Type B pancreatic cell (in vitro differentiated cells): Measurements from ENCODE around the gene QPCT. TPM values are rescaled to one million over a fixed set of nuclear protein-coding genes. Genes with fewer than 3 reads are reported as not detected.

Experiments
- DNase-seq: peaks from one replicate; pipeline ENCODE4 v3.0.0; 2021; ENCODE audit warnings: mixed read lengths; ENCODE audit not compliant: unreplicated experiment; ENCODE audit errors: extremely low spot score
- H3K27ac Mint-ChIP-seq: 2 replicates; pipeline ENCODE4 v1.8.0; 2021; ENCODE audit warnings: mild to moderate bottlenecking, mixed read lengths
- H3K27me3 Mint-ChIP-seq: 2 replicates; pipeline ENCODE4 v1.8.0; 2021; ENCODE audit warnings: mixed read lengths
- H3K36me3 Mint-ChIP-seq: 2 replicates; pipeline ENCODE4 v1.8.0; 2021; ENCODE audit warnings: mixed read lengths
- H3K4me1 Mint-ChIP-seq: one replicate; pipeline ENCODE4 v1.8.0; 2021; ENCODE audit warnings: mixed read lengths; ENCODE audit not compliant: unreplicated experiment
- H3K4me3 Mint-ChIP-seq: 2 replicates; pipeline ENCODE4 v1.8.0; 2021; ENCODE audit warnings: mild to moderate bottlenecking, mixed read lengths
- H3K9me3 Mint-ChIP-seq: 2 replicates; pipeline ENCODE4 v1.8.0; 2021; ENCODE audit warnings: mixed read lengths
- total RNA-seq: library from RNA; stranded (reverse); gene quantifications from 2 replicates; pipeline ENCODE4 v1.2.1, GENCODE V29; 2021; ENCODE audit warnings: low replicate concordance
- TF ChIP-seq, protein P1 (sequence below): fragments of 200-600 bp; sonication (generic); conservative IDR thresholded peaks from 2 replicates; pipeline ENCODE4 v1.5.0; 2021; ENCODE audit warnings: antibody characterized with exemption, mild to moderate bottlenecking

QPCT gene
- total RNA-seq, 1 donor from 2014 or later = 0.72 TPM

DNA sequence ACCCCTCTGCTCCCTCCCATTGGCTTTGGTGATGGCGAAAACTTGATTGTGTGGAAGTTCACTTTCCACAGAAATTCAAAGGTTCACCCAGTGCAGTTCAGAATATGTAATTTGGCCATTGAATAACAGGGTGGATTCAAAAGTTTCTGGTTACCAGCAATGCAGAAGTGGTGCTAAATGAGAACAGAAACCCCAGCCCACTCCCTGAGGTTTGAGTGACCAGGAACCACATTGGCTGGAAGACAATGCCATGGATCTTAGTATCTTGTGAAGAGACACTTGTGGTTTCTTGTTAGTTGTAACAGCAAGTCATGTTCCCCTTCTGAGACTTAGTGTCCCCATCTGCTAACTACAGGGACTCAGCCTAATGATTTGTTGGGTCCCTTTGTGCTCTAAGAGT, 49.8 kb downstream of the QPCT start:
- peaks cover 7% of the 10 kb centered on the region for H3K4me1 Mint-ChIP-seq
- H3K36me3 Mint-ChIP-seq = no peaks in the 10 kb centered on the region
- DNase-seq = no peak
- no peaks in the 10 kb centered on the region for H3K9me3 Mint-ChIP-seq
- no peak overlapping the region for H3K4me3 Mint-ChIP-seq
- peaks cover 3% of the 10 kb centered on the region for H3K27me3 Mint-ChIP-seq
- H3K27ac Mint-ChIP-seq = no peak overlapping the region
- TF ChIP-seq, protein P1, sequence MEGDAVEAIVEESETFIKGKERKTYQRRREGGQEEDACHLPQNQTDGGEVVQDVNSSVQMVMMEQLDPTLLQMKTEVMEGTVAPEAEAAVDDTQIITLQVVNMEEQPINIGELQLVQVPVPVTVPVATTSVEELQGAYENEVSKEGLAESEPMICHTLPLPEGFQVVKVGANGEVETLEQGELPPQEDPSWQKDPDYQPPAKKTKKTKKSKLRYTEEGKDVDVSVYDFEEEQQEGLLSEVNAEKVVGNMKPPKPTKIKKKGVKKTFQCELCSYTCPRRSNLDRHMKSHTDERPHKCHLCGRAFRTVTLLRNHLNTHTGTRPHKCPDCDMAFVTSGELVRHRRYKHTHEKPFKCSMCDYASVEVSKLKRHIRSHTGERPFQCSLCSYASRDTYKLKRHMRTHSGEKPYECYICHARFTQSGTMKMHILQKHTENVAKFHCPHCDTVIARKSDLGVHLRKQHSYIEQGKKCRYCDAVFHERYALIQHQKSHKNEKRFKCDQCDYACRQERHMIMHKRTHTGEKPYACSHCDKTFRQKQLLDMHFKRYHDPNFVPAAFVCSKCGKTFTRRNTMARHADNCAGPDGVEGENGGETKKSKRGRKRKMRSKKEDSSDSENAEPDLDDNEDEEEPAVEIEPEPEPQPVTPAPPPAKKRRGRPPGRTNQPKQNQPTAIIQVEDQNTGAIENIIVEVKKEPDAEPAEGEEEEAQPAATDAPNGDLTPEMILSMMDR = no peak

DNA sequence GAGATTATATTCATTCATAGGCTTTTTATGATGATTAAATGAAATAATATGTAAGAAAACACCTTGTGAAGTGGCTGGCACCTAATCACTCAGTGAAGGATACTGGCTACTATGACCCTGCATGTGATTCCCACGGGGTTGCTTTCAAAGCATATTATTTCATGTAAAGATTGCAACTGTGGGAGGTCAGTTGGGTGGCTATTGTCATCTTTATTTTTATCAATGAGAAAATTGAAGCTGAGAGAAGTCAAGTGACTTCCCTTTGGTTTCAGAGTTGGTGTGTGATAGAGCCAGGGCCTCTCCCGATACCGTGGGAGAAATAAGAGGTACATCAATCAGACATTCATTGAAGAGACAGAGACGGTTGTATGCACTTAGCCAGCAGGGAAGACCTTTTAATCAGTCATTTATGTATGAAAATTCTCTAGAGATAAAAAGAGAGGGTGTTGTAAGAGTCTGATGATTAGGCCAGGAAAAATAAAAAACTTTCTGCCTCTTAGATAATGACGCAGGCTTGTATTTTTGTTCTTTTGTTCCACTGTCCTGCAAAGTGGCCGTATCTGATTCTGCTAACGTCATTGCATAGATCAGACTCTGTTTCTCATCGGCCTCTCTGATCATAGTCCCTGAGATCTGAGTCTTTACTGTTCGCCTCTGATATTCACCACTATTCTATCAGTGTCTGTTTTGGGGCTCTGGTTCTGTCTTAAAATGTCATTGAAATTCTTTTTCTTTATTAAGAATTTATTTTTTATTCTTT, 50.5 kb downstream of the QPCT start:
- no peak for DNase-seq
- Mint-ChIP-seq H3K9me3 (no peaks in the 10 kb centered on the region), H3K27ac (no peak overlapping the region), H3K36me3 (no peaks in the 10 kb centered on the region), H3K4me1 (peaks cover 7% of the 10 kb centered on the region), H3K4me3 (no peak overlapping the region), H3K27me3 (peaks cover 3% of the 10 kb centered on the region)
- TF ChIP-seq, protein P1 = no peak

DNA sequence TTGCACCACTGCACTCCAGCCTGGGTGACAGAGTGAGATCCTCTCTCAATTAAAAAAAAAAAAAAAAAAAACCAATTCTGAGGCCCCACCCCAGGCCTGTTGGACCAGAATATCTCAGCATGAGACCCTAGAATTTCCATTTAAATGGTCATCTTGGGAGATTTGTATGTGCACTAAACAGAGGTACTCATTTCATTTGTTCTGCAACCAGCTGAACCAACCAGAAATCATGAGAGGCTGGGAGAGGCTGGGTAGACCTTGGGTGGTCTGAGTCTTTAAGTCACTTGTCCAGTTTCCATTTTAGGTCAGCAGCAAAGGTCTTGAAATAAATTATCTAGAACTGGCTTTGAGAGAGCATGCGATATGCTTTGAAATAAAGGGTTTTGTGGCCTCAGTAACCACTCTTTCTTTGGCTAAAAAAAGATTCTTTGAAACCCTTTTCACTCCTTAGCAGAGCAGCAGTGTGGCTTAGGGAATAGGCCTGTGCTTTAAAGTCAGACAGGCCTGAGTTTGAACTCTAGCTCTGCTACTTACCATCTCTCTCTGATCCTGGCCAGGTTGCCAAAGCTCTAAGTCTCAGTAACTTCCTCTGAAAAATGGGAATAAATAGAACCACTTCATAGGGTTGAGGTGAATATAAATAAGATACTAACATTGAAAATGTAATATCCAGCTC, 52.6 kb downstream of the QPCT start:
- H3K9me3 Mint-ChIP-seq = no peaks in the 10 kb centered on the region
- no peak overlapping the region for H3K4me3 Mint-ChIP-seq
- H3K4me1 Mint-ChIP-seq = peaks cover 4% of the 10 kb centered on the region
- H3K27ac Mint-ChIP-seq = no peak overlapping the region
- no peaks in the 10 kb centered on the region for H3K36me3 Mint-ChIP-seq
- peaks cover 3% of the 10 kb centered on the region for H3K27me3 Mint-ChIP-seq
- TF ChIP-seq, protein P1 = no peak
- DNase-seq = no peak

DNA sequence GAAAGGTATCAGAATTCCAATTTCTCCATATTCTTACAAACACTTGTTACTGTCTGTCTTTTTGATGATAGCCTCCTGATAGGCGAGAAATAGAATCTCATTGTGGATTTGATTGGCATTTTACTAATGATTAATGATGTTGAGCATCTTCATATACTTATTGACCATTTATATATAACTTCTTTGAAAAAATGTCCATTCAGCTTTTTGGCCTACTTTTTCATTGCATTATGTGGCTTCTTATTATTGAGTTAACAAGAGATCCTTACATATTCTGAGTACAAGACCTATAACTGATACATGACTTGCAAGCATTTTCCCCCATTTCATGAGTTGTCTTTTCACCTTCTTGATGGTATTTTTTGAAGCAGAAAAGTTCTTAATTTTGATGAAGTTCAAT, 54.6 kb downstream of the QPCT start:
- Mint-ChIP-seq H3K4me1 (peaks cover 4% of the 10 kb centered on the region), H3K36me3 (no peaks in the 10 kb centered on the region), H3K27ac (no peak overlapping the region), H3K27me3 (peaks cover 3% of the 10 kb centered on the region), H3K9me3 (no peaks in the 10 kb centered on the region), H3K4me3 (no peak overlapping the region)
- TF ChIP-seq, protein P1 = no peak
- no peak for DNase-seq

DNA sequence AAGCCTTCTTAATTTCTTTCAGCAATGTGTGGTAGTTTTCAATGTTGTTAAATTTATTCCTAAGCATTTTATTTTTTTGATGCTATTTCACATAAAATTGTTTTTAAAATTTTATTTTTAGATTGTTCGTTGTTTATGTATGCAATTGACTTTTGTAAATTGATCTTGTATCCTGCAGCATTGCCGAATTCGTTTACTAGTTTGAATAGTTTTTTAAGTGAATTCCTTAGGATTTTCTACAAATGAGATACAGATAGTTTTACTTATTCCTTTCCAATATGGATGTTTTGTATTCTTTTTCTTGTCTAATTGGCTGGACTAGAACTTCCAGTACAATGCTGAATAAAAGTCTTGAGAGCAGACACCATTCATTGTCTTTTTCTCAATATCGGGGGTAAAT, 55.6 kb downstream of the QPCT start:
- Mint-ChIP-seq H3K4me1 (peaks cover 4% of the 10 kb centered on the region), H3K27ac (no peak overlapping the region), H3K4me3 (no peak overlapping the region), H3K36me3 (no peaks in the 10 kb centered on the region), H3K9me3 (no peaks in the 10 kb centered on the region), H3K27me3 (peaks cover 3% of the 10 kb centered on the region)
- no peak for DNase-seq
- TF ChIP-seq, protein P1 = no peak
